ENCODE measurements around the gene MED10.

MED10 gene

GRCh38 chr5:6387970-6388369 is 9.6 kb upstream of the MED10 start:
- TF ChIP-seq CTCF (IDR thresholded peaks at IDR 0.05; ENCODE audit: low read depth, low read length) (no peak), MYC (IDR thresholded peaks at IDR 0.05; ENCODE audit: low read depth, low read length) (no peak), POLR2A (IDR thresholded peaks at IDR 0.05; ENCODE audit: extremely low read depth, insufficient read length) (no peak), MAX (IDR thresholded peaks at IDR 0.05; ENCODE audit: low read depth, low read length) (no peak)
- no peak overlapping the region for H3K4me3 ChIP-seq (ENCODE audit: low read depth, low read length)
- DNase-seq (ENCODE audit: low read depth) = no peak

- DNase-seq (ENCODE audit: low read depth) = no peak
- no peak overlapping the region for H3K4me3 ChIP-seq (ENCODE audit: low read depth, low read length)
- no peak for TF ChIP-seq POLR2A (IDR thresholded peaks at IDR 0.05; ENCODE audit: extremely low read depth, insufficient read length)
- TF ChIP-seq CTCF (IDR thresholded peaks at IDR 0.05; ENCODE audit: low read depth, low read length) = no peak
- no peak for TF ChIP-seq MAX (IDR thresholded peaks at IDR 0.05; ENCODE audit: low read depth, low read length)
- no peak for TF ChIP-seq MYC (IDR thresholded peaks at IDR 0.05; ENCODE audit: low read depth, low read length)
Measured at GRCh38 chr5:6386271-6386670, 7.9 kb upstream of the MED10 start.

- DNase-seq (ENCODE audit: low read depth) = no peak
- TF ChIP-seq CTCF (IDR thresholded peaks at IDR 0.05; ENCODE audit: low read depth, low read length) (no peak), MYC (IDR thresholded peaks at IDR 0.05; ENCODE audit: low read depth, low read length) (no peak), MAX (IDR thresholded peaks at IDR 0.05; ENCODE audit: low read depth, low read length) (no peak), POLR2A (IDR thresholded peaks at IDR 0.05; ENCODE audit: extremely low read depth, insufficient read length) (no peak)
- H3K4me3 ChIP-seq (ENCODE audit: low read depth, low read length) = no peak overlapping the region
Measured at GRCh38 chr5:6384856-6385255, 6.5 kb upstream of the MED10 start.

- no peak for TF ChIP-seq CTCF (IDR thresholded peaks at IDR 0.05; ENCODE audit: low read depth, low read length)
- TF ChIP-seq POLR2A (IDR thresholded peaks at IDR 0.05; ENCODE audit: extremely low read depth, insufficient read length) = no peak
- TF ChIP-seq MAX (IDR thresholded peaks at IDR 0.05; ENCODE audit: low read depth, low read length) = no peak
- no peak for TF ChIP-seq MYC (IDR thresholded peaks at IDR 0.05; ENCODE audit: low read depth, low read length)
- no peak overlapping the region for H3K4me3 ChIP-seq (ENCODE audit: low read depth, low read length)
- DNase-seq (ENCODE audit: low read depth) = peak; percentile 16
Measured at GRCh38 chr5:6383376-6383775, 5.0 kb upstream of the MED10 start.

GRCh38 chr5:6379246-6379645 is 899 bp upstream of the MED10 start:
- TF ChIP-seq CTCF (IDR thresholded peaks at IDR 0.05; ENCODE audit: low read depth, low read length) = no peak
- TF ChIP-seq MYC (IDR thresholded peaks at IDR 0.05; ENCODE audit: low read depth, low read length) = no peak
- no peak for TF ChIP-seq MAX (IDR thresholded peaks at IDR 0.05; ENCODE audit: low read depth, low read length)
- TF ChIP-seq POLR2A (IDR thresholded peaks at IDR 0.05; ENCODE audit: extremely low read depth, insufficient read length) = no peak
- peak overlapping the region; percentile 94 for H3K4me3 ChIP-seq (ENCODE audit: low read depth, low read length)
- DNase-seq (ENCODE audit: low read depth) = no peak

GRCh38 chr5:6378766-6379103 is 388 bp upstream of the MED10 start:
- peak overlapping the region; percentile 94 for H3K4me3 ChIP-seq (ENCODE audit: low read depth, low read length)
- no peak for DNase-seq (ENCODE audit: low read depth)
- TF ChIP-seq MAX (IDR thresholded peaks at IDR 0.05; ENCODE audit: low read depth, low read length) = no peak
- no peak for TF ChIP-seq MYC (IDR thresholded peaks at IDR 0.05; ENCODE audit: low read depth, low read length)
- TF ChIP-seq POLR2A (IDR thresholded peaks at IDR 0.05; ENCODE audit: extremely low read depth, insufficient read length) = no peak
- TF ChIP-seq CTCF (IDR thresholded peaks at IDR 0.05; ENCODE audit: low read depth, low read length) = no peak

All from NB4 (cell line).